HCT116 (cell line): ENCODE results near the gene OSGIN1.

Experiments
- EZH2 ChIP-seq: fragments of 200-600 bp; sonication (generic); IDR thresholded peaks from 2 replicates; pipeline ENCODE4 v1.6.1; 2017; ENCODE audit warnings: antibody characterized with exemption, mixed run types
- EZH2phosphoT487 ChIP-seq: fragments of 200-600 bp; IDR thresholded peaks from 2 replicates; pipeline ENCODE4 v1.6.1; 2018; ENCODE audit warnings: antibody characterized with exemption, borderline replicate concordance
- FOSL1 ChIP-seq: IDR thresholded peaks from 2 replicates; pipeline ENCODE4 v1.6.1; 2012; ENCODE audit warnings: low read depth
- JUND ChIP-seq: IDR thresholded peaks from 2 replicates; pipeline ENCODE4 v1.6.1; 2012
- POLR2A ChIP-seq: IDR thresholded peaks from 2 replicates; pipeline ENCODE4 v1.7.0; 2011; ENCODE audit warnings: borderline replicate concordance; ENCODE audit not compliant: insufficient read depth, insufficient read length; ENCODE audit errors: extremely low read depth
- POLR2AphosphoS5 ChIP-seq: IDR thresholded peaks from 2 replicates; pipeline ENCODE4 v1.6.1; 2011; ENCODE audit warnings: mild to moderate bottlenecking, low read depth, low read length, moderate library complexity
- RAD21 ChIP-seq: IDR thresholded peaks from 2 replicates; pipeline ENCODE4 v1.6.1; 2012; ENCODE audit warnings: low read depth, mild to moderate bottlenecking
- SIN3A ChIP-seq: IDR thresholded peaks from 2 replicates; pipeline ENCODE4 v1.6.1; 2012; ENCODE audit warnings: low read depth
- SRF ChIP-seq: IDR thresholded peaks from 2 replicates; pipeline ENCODE4 v1.6.1; 2012; ENCODE audit warnings: low read depth
- YY1 ChIP-seq: IDR thresholded peaks from 2 replicates; pipeline ENCODE4 v1.6.1; 2011; ENCODE audit warnings: low read length, low read depth, moderate library complexity, mild to moderate bottlenecking; ENCODE audit not compliant: insufficient replicate concordance; ENCODE audit errors: extremely low read depth
- ZBTB33 ChIP-seq: IDR thresholded peaks from 2 replicates; pipeline ENCODE4 v1.6.1; 2011; ENCODE audit warnings: mild to moderate bottlenecking, low read length, moderate library complexity; ENCODE audit not compliant: insufficient replicate concordance; ENCODE audit errors: extremely low read depth
- TF ChIP-seq, protein P1 (sequence below), 3 experiments: fragments of 200-600 bp in 1 of 3; sonication (generic) in 1 of 3; IDR thresholded peaks in 2 of 3; conservative IDR thresholded peaks in 1 of 3; 2 replicates each; pipeline ENCODE4 v1.5.1; 2012 to 2017; ENCODE audit warnings: low read depth in 2 of 3, low read length in 2 of 3, antibody characterized with exemption in 1 of 3, borderline replicate concordance in 1 of 3, control low read depth in 1 of 3, mild to moderate bottlenecking in 1 of 3, mixed read lengths in 1 of 3, mixed run types in 1 of 3, moderate library complexity in 1 of 3; ENCODE audit not compliant: insufficient read depth in 1 of 3
- TF ChIP-seq, protein P2 (sequence below): IDR thresholded peaks from 2 replicates; pipeline ENCODE4 v1.6.1; 2012

GRCh38 chr16:84001726-84002125, 48.7 kb downstream of the OSGIN1 start:
- no peak for TF ChIP-seq RAD21
- no peak for TF ChIP-seq SIN3A
- TF ChIP-seq JUND = no peak
- TF ChIP-seq POLR2AphosphoS5 = no peak
- TF ChIP-seq, protein P1, sequence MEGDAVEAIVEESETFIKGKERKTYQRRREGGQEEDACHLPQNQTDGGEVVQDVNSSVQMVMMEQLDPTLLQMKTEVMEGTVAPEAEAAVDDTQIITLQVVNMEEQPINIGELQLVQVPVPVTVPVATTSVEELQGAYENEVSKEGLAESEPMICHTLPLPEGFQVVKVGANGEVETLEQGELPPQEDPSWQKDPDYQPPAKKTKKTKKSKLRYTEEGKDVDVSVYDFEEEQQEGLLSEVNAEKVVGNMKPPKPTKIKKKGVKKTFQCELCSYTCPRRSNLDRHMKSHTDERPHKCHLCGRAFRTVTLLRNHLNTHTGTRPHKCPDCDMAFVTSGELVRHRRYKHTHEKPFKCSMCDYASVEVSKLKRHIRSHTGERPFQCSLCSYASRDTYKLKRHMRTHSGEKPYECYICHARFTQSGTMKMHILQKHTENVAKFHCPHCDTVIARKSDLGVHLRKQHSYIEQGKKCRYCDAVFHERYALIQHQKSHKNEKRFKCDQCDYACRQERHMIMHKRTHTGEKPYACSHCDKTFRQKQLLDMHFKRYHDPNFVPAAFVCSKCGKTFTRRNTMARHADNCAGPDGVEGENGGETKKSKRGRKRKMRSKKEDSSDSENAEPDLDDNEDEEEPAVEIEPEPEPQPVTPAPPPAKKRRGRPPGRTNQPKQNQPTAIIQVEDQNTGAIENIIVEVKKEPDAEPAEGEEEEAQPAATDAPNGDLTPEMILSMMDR (IDR thresholded peaks at IDR 0.05 in 2 of 3, conservative IDR thresholded peaks at IDR 0.05 in 1 of 3; ENCODE audit: borderline replicate concordance in 1 of 3, insufficient read depth in 1 of 3, low read depth in 2 of 3, low read length in 2 of 3) = no peak
- no peak for TF ChIP-seq SRF
- no peak for TF ChIP-seq POLR2A
- TF ChIP-seq YY1 = no peak
- TF ChIP-seq EZH2phosphoT487 = no peak
- TF ChIP-seq ZBTB33 = no peak
- TF ChIP-seq, protein P2, sequence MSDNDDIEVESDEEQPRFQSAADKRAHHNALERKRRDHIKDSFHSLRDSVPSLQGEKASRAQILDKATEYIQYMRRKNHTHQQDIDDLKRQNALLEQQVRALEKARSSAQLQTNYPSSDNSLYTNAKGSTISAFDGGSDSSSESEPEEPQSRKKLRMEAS = no peak
- TF ChIP-seq FOSL1 = no peak
- no peak for TF ChIP-seq EZH2
